ENCODE data around the gene ARL8A.
A peak's percentile ranks its signal among the peaks of the same experiment; 100 is the strongest.

The ARL8A gene

GRCh38 chr1:202133989-202134388 lies 10.5 kb downstream of the ARL8A start:
- no peak overlapping the region for H3K27ac ChIP-seq
- TF ChIP-seq, protein P1, sequence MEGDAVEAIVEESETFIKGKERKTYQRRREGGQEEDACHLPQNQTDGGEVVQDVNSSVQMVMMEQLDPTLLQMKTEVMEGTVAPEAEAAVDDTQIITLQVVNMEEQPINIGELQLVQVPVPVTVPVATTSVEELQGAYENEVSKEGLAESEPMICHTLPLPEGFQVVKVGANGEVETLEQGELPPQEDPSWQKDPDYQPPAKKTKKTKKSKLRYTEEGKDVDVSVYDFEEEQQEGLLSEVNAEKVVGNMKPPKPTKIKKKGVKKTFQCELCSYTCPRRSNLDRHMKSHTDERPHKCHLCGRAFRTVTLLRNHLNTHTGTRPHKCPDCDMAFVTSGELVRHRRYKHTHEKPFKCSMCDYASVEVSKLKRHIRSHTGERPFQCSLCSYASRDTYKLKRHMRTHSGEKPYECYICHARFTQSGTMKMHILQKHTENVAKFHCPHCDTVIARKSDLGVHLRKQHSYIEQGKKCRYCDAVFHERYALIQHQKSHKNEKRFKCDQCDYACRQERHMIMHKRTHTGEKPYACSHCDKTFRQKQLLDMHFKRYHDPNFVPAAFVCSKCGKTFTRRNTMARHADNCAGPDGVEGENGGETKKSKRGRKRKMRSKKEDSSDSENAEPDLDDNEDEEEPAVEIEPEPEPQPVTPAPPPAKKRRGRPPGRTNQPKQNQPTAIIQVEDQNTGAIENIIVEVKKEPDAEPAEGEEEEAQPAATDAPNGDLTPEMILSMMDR (conservative IDR thresholded peaks at IDR 0.05), result no peak

DNA sequence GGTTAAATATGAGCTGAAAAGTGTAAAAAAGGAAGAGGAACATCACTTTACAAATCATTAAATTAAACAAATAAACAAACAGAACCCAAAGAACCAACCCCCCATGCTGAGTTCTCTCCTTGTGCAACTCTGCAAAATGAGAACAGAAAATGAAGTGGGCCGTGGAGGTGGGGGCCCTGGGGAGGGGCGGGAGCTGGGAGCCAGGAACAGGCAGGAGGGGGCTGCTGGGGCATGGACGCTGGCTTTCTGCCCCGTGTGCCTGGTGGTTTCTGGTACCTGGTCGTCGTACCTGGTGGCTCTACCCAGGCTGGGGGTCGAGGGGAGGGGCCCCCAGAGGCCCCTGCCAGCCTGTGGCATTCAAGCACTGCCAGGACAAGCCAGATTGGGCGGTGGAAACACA lies 11.0 kb downstream of the ARL8A start:
- TF ChIP-seq, protein P1 (conservative IDR thresholded peaks at IDR 0.05), result no peak
- H3K27ac ChIP-seq, result no peak overlapping the region

DNA sequence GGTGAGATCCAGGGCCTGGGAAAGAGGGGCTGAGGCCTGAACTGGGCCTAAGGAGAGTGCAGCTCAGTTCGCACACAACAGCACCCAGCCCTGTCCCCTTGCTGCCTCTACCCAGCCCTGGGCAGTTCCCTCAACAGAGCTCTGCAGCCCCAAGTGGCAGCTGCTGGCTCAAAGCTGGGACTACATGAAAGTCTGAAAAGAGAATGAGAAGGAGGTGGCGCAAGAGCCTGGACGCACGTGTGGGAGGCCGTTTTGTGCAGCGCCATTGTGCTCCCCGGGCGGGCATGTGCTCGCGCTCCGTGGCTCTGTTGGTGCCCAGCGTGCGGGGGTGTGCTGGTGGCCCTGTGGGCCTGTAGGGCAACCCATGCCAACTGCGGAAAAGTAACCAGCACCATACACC lies 11.5 kb downstream of the ARL8A start:
- H3K27ac ChIP-seq, result peak overlapping the region; percentile 15; the same call in 1 of the 2 replicates
- TF ChIP-seq, protein P1 (conservative IDR thresholded peaks at IDR 0.05), result no peak

GRCh38 chr1:202131956-202132821 lies 12.3 kb downstream of the ARL8A start:
- H3K27ac ChIP-seq, result peak overlapping the region; percentile 15; the same call in 1 of the 2 replicates
- TF ChIP-seq, protein P1 (conservative IDR thresholded peaks at IDR 0.05), result no peak

- TF ChIP-seq, protein P1 (conservative IDR thresholded peaks at IDR 0.05), result no peak
- H3K27ac ChIP-seq, result no peak overlapping the region
Observed at GRCh38 chr1:202130816-202131522, 13.6 kb downstream of the ARL8A start.

GRCh38 chr1:202130297-202130721 lies 14.2 kb downstream of the ARL8A start:
- TF ChIP-seq, protein P1 (conservative IDR thresholded peaks at IDR 0.05), result no peak
- H3K27ac ChIP-seq, result no peak overlapping the region
